Natural killer cell treated with Interleukin-12 subunit alpha and Interleukin-12 subunit beta and Interleukin-15 and Interleukin-18, amount 100 ng/mL, for 72 hours (primary cell): Measurements from ENCODE around the gene FBXL15. TPM values are rescaled to one million over a fixed set of nuclear protein-coding genes. Genes with fewer than 3 reads are reported as not detected.
A peak's percentile ranks its signal among the peaks of the same experiment; 100 is the strongest.

ENCODE experiments used
- ATAC-seq, 2 donors: fragments of 150-1000 bp; cut with Tn5 transposase in 1 of 2; sonication (Bioruptor Pico), chemical (Tn5 transposase) in 1 of 2; 2 replicates each; pipeline ENCODE4 v1.10.0; 2021
- DNase-seq: peaks from one replicate; pipeline ENCODE4 v3.0.0; 2022; ENCODE audit warnings: low spot score
- H3K27ac Mint-ChIP-seq, 2 donors: 1 replicate in 1 of 2; 2 replicates in 1 of 2; pipeline ENCODE4 v1.8.0; 2022; ENCODE audit warnings: mixed read lengths in 2 of 2, mild to moderate bottlenecking in 1 of 2, moderate library complexity in 1 of 2
- H3K27me3 Mint-ChIP-seq, 2 donors: 1 replicate in 1 of 2; 2 replicates in 1 of 2; pipeline ENCODE4 v1.8.0; 2022; ENCODE audit warnings: mixed read lengths in 2 of 2
- H3K36me3 Mint-ChIP-seq: one replicate; pipeline ENCODE4 v1.8.0; 2022; ENCODE audit warnings: mixed read lengths
- H3K4me1 Mint-ChIP-seq, 2 donors: 1 replicate in 1 of 2; 2 replicates in 1 of 2; pipeline ENCODE4 v1.8.0; 2022; ENCODE audit warnings: low read depth in 2 of 2, mixed read lengths in 2 of 2, mild to moderate bottlenecking in 1 of 2
- H3K4me3 Mint-ChIP-seq: one replicate; pipeline ENCODE4 v1.8.0; 2022; ENCODE audit warnings: mixed read lengths
- H3K9me3 Mint-ChIP-seq: 2 replicates; pipeline ENCODE4 v1.8.0; 2022; ENCODE audit warnings: mixed read lengths
- total RNA-seq, 2 donors: library from RNA; stranded (reverse); gene quantifications; one replicate each; pipeline ENCODE4 v1.2.3, GENCODE V29; 2022

FBXL15 gene
- total RNA-seq, 2 donors from 2014 or later, result 22.0 to 23.7 TPM

GRCh38 chr10:102421757-102422512 is 1.3 kb downstream of the FBXL15 start:
- peaks cover 24 to 31% of the 10 kb centered on the region in 2 donors for H3K4me1 Mint-ChIP-seq
- H3K27ac Mint-ChIP-seq, result peak overlapping the region; percentile 62 to 91
- ATAC-seq, result peak; percentile 1 to 6

GRCh38 chr10:102422545-102423129 is 2.0 kb downstream of the FBXL15 start:
- Mint-ChIP-seq H3K4me1 (peaks cover 30 to 38% of the 10 kb centered on the region in 2 donors), H3K9me3 (no peaks in the 10 kb centered on the region), H3K36me3 (no peaks in the 10 kb centered on the region), H3K27me3 (peaks cover 4 to 8% of the 10 kb centered on the region in 2 donors), H3K4me3 (peak overlapping the region; percentile 98), H3K27ac (peak overlapping the region; percentile 62 to 91)
- ATAC-seq (peak; percentile 47 to 71), DNase-seq (peak; percentile 88)

More at GRCh38 chr10:102421757-102422512, 1.3 kb downstream of the FBXL15 start:
- no peak for DNase-seq
- Mint-ChIP-seq H3K36me3 (no peaks in the 10 kb centered on the region), H3K9me3 (no peaks in the 10 kb centered on the region), H3K4me3 (peak overlapping the region; percentile 98), H3K27me3 (peaks cover 9 to 15% of the 10 kb centered on the region in 2 donors)

GRCh38 chr10:102423372-102423968 is 2.8 kb downstream of the FBXL15 start:
- H3K9me3 Mint-ChIP-seq, result no peaks in the 10 kb centered on the region
- peaks cover 30 to 36% of the 10 kb centered on the region in 2 donors for H3K4me1 Mint-ChIP-seq
- H3K4me3 Mint-ChIP-seq, result peak overlapping the region; percentile 98
- peak overlapping the region in 1 of 2 donors; percentile 91 for H3K27ac Mint-ChIP-seq
- H3K36me3 Mint-ChIP-seq, result no peaks in the 10 kb centered on the region
- DNase-seq (no peak), ATAC-seq (no peak)
- H3K27me3 Mint-ChIP-seq, result no peaks in the 10 kb centered on the region

- Mint-ChIP-seq H3K27me3 (no peaks in the 10 kb centered on the region), H3K9me3 (no peaks in the 10 kb centered on the region), H3K36me3 (no peaks in the 10 kb centered on the region), H3K4me1 (peaks cover 30 to 32% of the 10 kb centered on the region in 2 donors), H3K4me3 (no peak overlapping the region), H3K27ac (no peak overlapping the region)
- DNase-seq (no peak), ATAC-seq (no peak)
Measured at GRCh38 chr10:102424145-102424544, 3.5 kb downstream of the FBXL15 start.

- DNase-seq, result no peak
- H3K4me1 Mint-ChIP-seq, result peaks cover 25 to 30% of the 10 kb centered on the region in 2 donors
- no peaks in the 10 kb centered on the region for H3K27me3 Mint-ChIP-seq
- no peaks in the 10 kb centered on the region for H3K9me3 Mint-ChIP-seq
- no peak overlapping the region for H3K27ac Mint-ChIP-seq
- no peak for ATAC-seq
- H3K36me3 Mint-ChIP-seq, result no peaks in the 10 kb centered on the region
- H3K4me3 Mint-ChIP-seq, result no peak overlapping the region
Measured at GRCh38 chr10:102424916-102425315, 4.3 kb downstream of the FBXL15 start.

GRCh38 chr10:102425444-102425843 is 4.8 kb downstream of the FBXL15 start:
- DNase-seq (no peak), ATAC-seq (no peak)
- H3K4me3 Mint-ChIP-seq, result no peak overlapping the region
- H3K27me3 Mint-ChIP-seq, result no peaks in the 10 kb centered on the region
- H3K27ac Mint-ChIP-seq, result peak overlapping the region in 1 of 2 donors; percentile 59
- H3K4me1 Mint-ChIP-seq, result peaks cover 21 to 28% of the 10 kb centered on the region in 2 donors
- no peaks in the 10 kb centered on the region for H3K36me3 Mint-ChIP-seq
- H3K9me3 Mint-ChIP-seq, result no peaks in the 10 kb centered on the region

- Mint-ChIP-seq H3K4me1 (peaks cover 20 to 29% of the 10 kb centered on the region in 2 donors), H3K36me3 (no peaks in the 10 kb centered on the region)
Measured at GRCh38 chr10:102426803-102427287, 6.2 kb downstream of the FBXL15 start.

GRCh38 chr10:102429468-102429867 is 8.8 kb downstream of the FBXL15 start:
- Mint-ChIP-seq H3K27ac (no peak overlapping the region), H3K27me3 (no peaks in the 10 kb centered on the region), H3K9me3 (no peaks in the 10 kb centered on the region), H3K4me3 (no peak overlapping the region), H3K4me1 (peaks cover 33 to 47% of the 10 kb centered on the region in 2 donors), H3K36me3 (no peaks in the 10 kb centered on the region)
- no peak for ATAC-seq
- DNase-seq, result no peak

More at GRCh38 chr10:102426803-102427287, 6.2 kb downstream of the FBXL15 start:
- Mint-ChIP-seq H3K9me3 (no peaks in the 10 kb centered on the region), H3K27me3 (no peaks in the 10 kb centered on the region), H3K27ac (no peak overlapping the region), H3K4me3 (no peak overlapping the region)
- ATAC-seq, result no peak
- no peak for DNase-seq

GRCh38 chr10:102431452-102432124 is 11.0 kb downstream of the FBXL15 start:
- peak overlapping the region; percentile 90 to 92 for H3K27ac Mint-ChIP-seq
- peak overlapping the region; percentile 96 for H3K4me3 Mint-ChIP-seq
- H3K4me1 Mint-ChIP-seq, result peaks cover 41 to 58% of the 10 kb centered on the region in 2 donors
- no peaks in the 10 kb centered on the region for H3K36me3 Mint-ChIP-seq
- DNase-seq, result no peak
- H3K9me3 Mint-ChIP-seq, result no peaks in the 10 kb centered on the region
- no peaks in the 10 kb centered on the region for H3K27me3 Mint-ChIP-seq
- ATAC-seq, result no peak

- peak; percentile 95 to 96 for ATAC-seq
- no peaks in the 10 kb centered on the region for H3K9me3 Mint-ChIP-seq
- peaks cover 43 to 59% of the 10 kb centered on the region in 2 donors for H3K4me1 Mint-ChIP-seq
- H3K36me3 Mint-ChIP-seq, result no peaks in the 10 kb centered on the region
- H3K4me3 Mint-ChIP-seq, result peak within 1 kb of the TSS; percentile 96
- H3K27ac Mint-ChIP-seq, result peak within 1 kb of the TSS; percentile 90 to 92
- DNase-seq, result peak; percentile 97
- no peaks in the 10 kb centered on the region for H3K27me3 Mint-ChIP-seq
Measured at GRCh38 chr10:102432162-102432950, 11.7 kb downstream of the FBXL15 start, which contains the start of gene CUEDC2. Gene CUEDC2 (minus strand): TSS chr10:102432574. CDS start chr10:102425188, 7,386 bp downstream.

- Mint-ChIP-seq H3K4me1 (peaks cover 46 to 66% of the 10 kb centered on the region in 2 donors), H3K36me3 (no peaks in the 10 kb centered on the region), H3K4me3 (peak overlapping the region; percentile 96), H3K9me3 (no peaks in the 10 kb centered on the region), H3K27me3 (no peaks in the 10 kb centered on the region), H3K27ac (peak overlapping the region; percentile 90 to 92)
- no peak for DNase-seq
- no peak for ATAC-seq
Measured at GRCh38 chr10:102433619-102434046, 13.0 kb downstream of the FBXL15 start.

GRCh38 chr10:102434394-102435132 is 13.9 kb downstream of the FBXL15 start:
- H3K27me3 Mint-ChIP-seq, result no peaks in the 10 kb centered on the region
- peak overlapping the region; percentile 90 to 92 for H3K27ac Mint-ChIP-seq
- H3K4me3 Mint-ChIP-seq, result peak overlapping the region; percentile 89
- no peaks in the 10 kb centered on the region for H3K36me3 Mint-ChIP-seq
- peaks cover 46 to 66% of the 10 kb centered on the region in 2 donors for H3K4me1 Mint-ChIP-seq
- ATAC-seq, result no peak
- no peaks in the 10 kb centered on the region for H3K9me3 Mint-ChIP-seq
- DNase-seq, result no peak
